NT2/D1 (cell line): ENCODE measurements around the gene ZBTB47.

Source experiments
- YY1 ChIP-seq: IDR thresholded peaks from 2 replicates; pipeline ENCODE4 v1.6.1; 2011; ENCODE audit not compliant: insufficient read length, insufficient read depth
- ZNF274 ChIP-seq: IDR thresholded peaks from 2 replicates; pipeline ENCODE4 v1.6.1; 2011; ENCODE audit warnings: mild to moderate bottlenecking, low read depth, low read length

GRCh38 chr3:42659451-42660130 is 6.1 kb downstream of the ZBTB47 start:
- no peak for TF ChIP-seq YY1
- no peak for TF ChIP-seq ZNF274
